ENCODE results near the gene FER1L5. TPM values are rescaled to one million over a fixed set of nuclear protein-coding genes. Genes with fewer than 3 reads are reported as not detected.

FER1L5 gene
- total RNA-seq, 2 experiments from 2014 or later, result not detected

GRCh38 chr2:96623116-96623515 is 19.4 kb upstream of the FER1L5 start:
- peaks cover 15% of the 10 kb centered on the region for H3K4me1 Mint-ChIP-seq (ENCODE audit: low read depth)
- no peaks in the 10 kb centered on the region for H3K27me3 Mint-ChIP-seq
- peaks cover 18% of the 10 kb centered on the region for H3K36me3 Mint-ChIP-seq (ENCODE audit: low read depth)
- H3K27ac Mint-ChIP-seq, result no peak overlapping the region
- no peak for TF ChIP-seq CTCF (IDR thresholded peaks at IDR 0.05)
- ATAC-seq (no peak), DNase-seq (no peak)
- POLR2A ChIA-PET, result interaction anchor here (1.4 kb wide), 1 partner anchor 14 kb away, joined by 5 read pairs; the partner anchor contains the start of gene KANSL3
- no peaks in the 10 kb centered on the region for H3K9me3 Mint-ChIP-seq
- intact Hi-C loops (cut with micrococcal nuclease), result no loop called here
- H3K4me3 Mint-ChIP-seq, result no peak overlapping the region
- CTCF ChIA-PET, result interaction anchor here (0.8 kb wide), 1 partner anchor 69 kb away, joined by 3 read pairs; no protein-coding TSS in a partner anchor

GRCh38 chr2:96625571-96626552 is 16.7 kb upstream of the FER1L5 start:
- Mint-ChIP-seq H3K27ac (no peak overlapping the region), H3K4me1 (ENCODE audit: low read depth) (peaks cover 13% of the 10 kb centered on the region), H3K27me3 (no peaks in the 10 kb centered on the region), H3K9me3 (no peaks in the 10 kb centered on the region), H3K4me3 (no peak overlapping the region), H3K36me3 (ENCODE audit: low read depth) (peaks cover 24% of the 10 kb centered on the region)
- no peak for TF ChIP-seq CTCF (IDR thresholded peaks at IDR 0.05)
- no peak for ATAC-seq
- intact Hi-C loops (cut with micrococcal nuclease), result no loop called here
- DNase-seq, result no peak
- CTCF ChIA-PET, result interaction anchor here (1.2 kb wide), 1 partner anchor 10 kb away, joined by 4 read pairs; no protein-coding TSS in a partner anchor
- POLR2A ChIA-PET, result interaction anchor here (1.0 to 2.0 kb wide), 2 partner anchors 9 to 11 kb away, joined by 3 to 7 read pairs; partner anchors contain the start of gene KANSL3

- Mint-ChIP-seq H3K4me1 (ENCODE audit: low read depth) (peaks cover 16% of the 10 kb centered on the region), H3K27me3 (no peaks in the 10 kb centered on the region), H3K27ac (no peak overlapping the region), H3K36me3 (ENCODE audit: low read depth) (peaks cover 29% of the 10 kb centered on the region), H3K4me3 (no peak overlapping the region), H3K9me3 (no peaks in the 10 kb centered on the region)
- ATAC-seq, result no peak
- intact Hi-C loops (cut with micrococcal nuclease), result no loop called here
- no peak for DNase-seq
- TF ChIP-seq CTCF (IDR thresholded peaks at IDR 0.05), result no peak
- ChIA-PET CTCF (interaction anchor here (0.9 to 1.2 kb wide), 2 partner anchors 10 to 11 kb away, joined by 3 to 4 read pairs; partner anchors contain the start of gene KANSL3), POLR2A (interaction anchor here (0.6 to 2.0 kb wide), 3 partner anchors 9 to 34 kb away, joined by 3 to 7 read pairs (median 4); partner anchors contain the start of gene KANSL3)
Measured at GRCh38 chr2:96626553-96626942, 16.0 kb upstream of the FER1L5 start.

DNA sequence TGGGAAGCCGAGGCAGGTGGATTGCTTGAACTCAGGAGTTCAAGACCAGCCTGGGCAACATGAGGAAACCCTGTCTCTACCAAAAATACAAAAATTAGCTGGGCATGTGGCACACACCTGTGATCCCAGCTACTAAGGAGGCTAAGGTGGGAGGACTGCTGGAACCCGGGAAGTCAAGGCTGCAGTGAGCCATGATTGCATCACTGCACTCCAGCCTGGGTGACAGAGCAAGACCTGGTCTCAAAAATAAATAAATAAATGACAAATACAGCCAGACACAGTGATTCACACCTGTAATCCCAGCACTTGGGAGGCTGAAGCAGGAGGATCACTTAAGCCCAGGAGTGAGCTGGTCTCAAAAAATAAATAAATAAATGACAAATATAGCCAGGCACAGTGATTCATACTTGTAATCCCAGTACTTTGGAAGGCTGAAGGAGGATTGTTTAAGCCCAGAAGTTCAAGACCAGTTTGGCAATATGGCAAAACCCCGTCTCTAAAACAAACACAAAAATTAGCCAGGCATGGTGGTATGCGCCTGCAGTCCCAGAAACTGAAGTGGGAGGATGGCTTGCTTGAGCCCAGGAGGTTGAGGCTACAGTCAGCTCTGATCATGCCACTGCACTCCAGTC is 10.6 kb upstream of the FER1L5 start:
- ChIA-PET CTCF (interaction anchor here (1.4 kb wide), 1 partner anchor 319 kb away, joined by 4 read pairs; no protein-coding TSS in a partner anchor), POLR2A (no interaction called here)
- no peak for DNase-seq
- Mint-ChIP-seq H3K27me3 (no peaks in the 10 kb centered on the region), H3K9me3 (no peaks in the 10 kb centered on the region), H3K27ac (no peak overlapping the region), H3K4me1 (ENCODE audit: low read depth) (peaks cover 40% of the 10 kb centered on the region), H3K4me3 (no peak overlapping the region), H3K36me3 (ENCODE audit: low read depth) (peaks cover 61% of the 10 kb centered on the region)
- no peak for TF ChIP-seq CTCF (IDR thresholded peaks at IDR 0.05)
- intact Hi-C loops (cut with micrococcal nuclease), result loop anchor here (10.0 kb wide), 1 partner anchor 133 kb away; the partner anchor contains the start of gene CNNM4
- no peak for ATAC-seq

Measured in activated CD8-positive, alpha-beta T cell treated with anti-CD3 and anti-CD28 coated beads for 36 hours (primary cell).